B cell (primary cell): ENCODE measurements around the gene MRTFB. TPM values are rescaled to one million over a fixed set of nuclear protein-coding genes. Genes with fewer than 3 reads are reported as not detected.

Source experiments
- ATAC-seq: fragments of 200-7000 bp; cut with Tn5 transposase; one replicate; pipeline ENCODE4 v1.10.0; 2021; ENCODE audit warnings: low read depth, mild to moderate bottlenecking, moderate number of reproducible peaks, moderate library complexity
- CTCF ChIA-PET: fragments of 350-600 bp; sonication (Branson Sonifier 250); formaldehyde crosslinking; loops from one replicate; lab custom pipeline; 2021; ENCODE audit warnings: antibody characterized with exemption, inconsistent platforms; lab: Charles Lee
- POLR2A ChIA-PET: fragments of 350-600 bp; sonication (Branson Sonifier 250); formaldehyde crosslinking; loops from one replicate; lab custom pipeline; 2021; ENCODE audit warnings: antibody characterized with exemption; lab: Charles Lee
- DNase-seq: peaks from one replicate; pipeline ENCODE4 v3.0.0; 2013
- H2AFZ ChIP-seq: 2 replicates; pipeline ENCODE4 v1.6.1; 2012; ENCODE audit warnings: mild to moderate bottlenecking, low read depth, low read length; ENCODE audit not compliant: insufficient read depth, poor library complexity, severe bottlenecking
- H3K27ac ChIP-seq, 2 donors: 1 replicate in 1 of 2; 2 replicates in 1 of 2; pipeline ENCODE4 v1.5.1; 2012 to 2013; ENCODE audit warnings: low read length in 2 of 2, mild to moderate bottlenecking in 2 of 2, moderate library complexity in 1 of 2
- H3K27me3 ChIP-seq, 4 experiments: fragments of 200-600 bp in 1 of 4; sonication (generic) in 1 of 4; replicated peaks in 1 of 4; 1 replicate in 2 of 4; 2 replicates in 2 of 4; pipeline versions ENCODE4 v1.6.1 to v1.7.0; 2013 to 2016; ENCODE audit warnings: low read length in 3 of 4, mild to moderate bottlenecking in 2 of 4, mixed read lengths in 1 of 4, moderate library complexity in 1 of 4; ENCODE audit not compliant: insufficient read depth in 4 of 4, control insufficient read depth in 3 of 4; ENCODE audit errors: control extremely low read depth in 1 of 4
- H3K36me3 ChIP-seq, 2 experiments: replicated peaks in 1 of 2; 1 replicate in 1 of 2; 2 replicates in 1 of 2; pipeline versions ENCODE4 v1.6.1 to v1.7.1; 2013; ENCODE audit warnings: low read length in 1 of 2; ENCODE audit not compliant: insufficient read depth in 2 of 2, control insufficient read depth in 1 of 2; ENCODE audit errors: control extremely low read depth in 1 of 2, extremely low read depth in 1 of 2
- H3K4me1 ChIP-seq, 2 donors: fragments of 200-600 bp in 1 of 2; sonication (generic) in 1 of 2; 1 replicate in 1 of 2; 2 replicates in 1 of 2; pipeline versions ENCODE4 v1.5.1 to v1.6.1; 2013 to 2017; ENCODE audit warnings: low read length in 2 of 2; ENCODE audit not compliant: control insufficient read depth in 2 of 2, insufficient read depth in 2 of 2
- H3K4me2 ChIP-seq: replicated peaks from 2 replicates; pipeline ENCODE3; 2012; ENCODE audit warnings: mild to moderate bottlenecking, low read depth, low read length; ENCODE audit not compliant: poor library complexity, severe bottlenecking
- H3K4me3 ChIP-seq, 5 experiments: fragments of 200-600 bp in 1 of 5; sonication (generic) in 1 of 5; 1 replicate in 3 of 5; 2 replicates in 2 of 5; pipeline versions ENCODE4 v1.5.1 to v1.7.0; 2011 to 2016; ENCODE audit warnings: low read length in 4 of 5, mild to moderate bottlenecking in 4 of 5, low read depth in 2 of 5, control low read depth in 1 of 5, moderate library complexity in 1 of 5; ENCODE audit not compliant: insufficient read depth in 1 of 5; ENCODE audit errors: control extremely low read depth in 1 of 5, extremely low read depth in 1 of 5
- H3K79me2 ChIP-seq: fragments of 200-600 bp; sonication (generic); one replicate; pipeline ENCODE4 v1.6.0; 2016; ENCODE audit warnings: low read length; ENCODE audit not compliant: control insufficient read depth, insufficient read depth
- H3K9ac ChIP-seq: fragments of 200-600 bp; sonication (generic); 2 replicates; pipeline ENCODE4 v1.6.1; 2017; ENCODE audit warnings: mild to moderate bottlenecking, low read length, moderate library complexity
- H3K9me3 ChIP-seq, 3 donors: one replicate each; pipeline versions ENCODE4 v1.6.1 to v1.7.1; 2013; ENCODE audit warnings: low read length in 2 of 3; ENCODE audit not compliant: control insufficient read depth in 2 of 3, insufficient read depth in 1 of 3; ENCODE audit errors: control extremely low read depth in 1 of 3
- H4K20me1 ChIP-seq: 2 replicates; pipeline ENCODE4 v1.6.0; 2012; ENCODE audit warnings: mild to moderate bottlenecking, low read length; ENCODE audit not compliant: insufficient read depth, control insufficient read depth, poor library complexity, severe bottlenecking
- H3K27ac Mint-ChIP-seq: one replicate; pipeline ENCODE4 v1.8.0; 2021; ENCODE audit warnings: mixed read lengths
- H3K27me3 Mint-ChIP-seq: one replicate; pipeline ENCODE4 v1.8.0; 2021; ENCODE audit warnings: mixed read lengths
- H3K4me1 Mint-ChIP-seq: one replicate; pipeline ENCODE4 v1.8.0; 2021; ENCODE audit warnings: mixed read lengths
- H3K4me3 Mint-ChIP-seq: one replicate; pipeline ENCODE4 v1.8.0; 2021; ENCODE audit warnings: mixed read lengths
- H3K9me3 Mint-ChIP-seq: one replicate; pipeline ENCODE4 v1.8.0; 2022; ENCODE audit warnings: mixed read lengths; ENCODE audit not compliant: insufficient read depth
- CTCF ChIP-seq: fragments of 200-600 bp; IDR thresholded peaks from one replicate; pipeline ENCODE4 v1.8.0; 2022; ENCODE audit warnings: antibody characterized with exemption, mild to moderate bottlenecking
- EZH2 ChIP-seq: IDR thresholded peaks from 2 replicates; pipeline ENCODE4 v1.6.1; 2012; ENCODE audit warnings: borderline replicate concordance, low read depth, mild to moderate bottlenecking, moderate library complexity, low read length; ENCODE audit not compliant: insufficient read depth, poor library complexity, severe bottlenecking
- WGBS: methylation state at CpG from one replicate; pipeline ENCODE4 v1.1.5; 2013; ENCODE audit warnings: missing lambda C conversion rate; ENCODE audit not compliant: insufficient coverage; 5-methylcytosine and 5-hydroxymethylcytosine counted together
- intact Hi-C: fragments of 100-400 bp; cut with micrococcal nuclease; formaldehyde crosslinking; loops from one replicate; pipeline ENCODE4 v1.10.0; 2022
- polyA plus RNA-seq: library from polyadenylated mRNA; depleted of rRNA; stranded (reverse); fragments of >200 nt; gene quantifications from 2 replicates; pipeline ENCODE4 v1.2.3, GENCODE V29; 2012
- total RNA-seq, 2 donors: library from RNA; stranded (reverse); fragments of 120-200 nt in 1 of 2; gene quantifications; 1 replicate in 1 of 2; 2 replicates in 1 of 2; pipeline versions ENCODE4 v1.2.3 to v1.2.4, GENCODE V29; 2013 to 2022

MRTFB gene
- total and polyA plus RNA-seq, 2 donors (not counting 1 experiment from before 2014, with no cell fraction given) = 6.6 to 39.5 TPM

GRCh38 chr16:14198572-14198971 lies 127.5 kb downstream of the MRTFB start:
- Mint-ChIP-seq H3K27me3 (no peaks in the 10 kb centered on the region), H3K9me3 (no peaks in the 10 kb centered on the region), H3K4me1 (peaks cover 17% of the 10 kb centered on the region), H3K4me3 (no peak overlapping the region), H3K27ac (no peak overlapping the region)
- DNase-seq (no peak), ATAC-seq (no peak)
- intact Hi-C loops = no loop called here
- no peaks in the 10 kb centered on the region for H4K20me1 ChIP-seq
- no peaks in the 10 kb centered on the region for H3K9me3 ChIP-seq
- CTCF ChIA-PET = no interaction called here
- no peak overlapping the region for H3K27ac ChIP-seq
- no peaks in the 10 kb centered on the region for H3K36me3 ChIP-seq
- H3K9ac ChIP-seq = no peak overlapping the region
- no CpG with 5 or more reads among the region's 1 CpG for whole genome bisulfite sequencing
- no peak for TF ChIP-seq EZH2
- no peak for TF ChIP-seq CTCF
- POLR2A ChIA-PET = no interaction called here
- H3K27me3 ChIP-seq = no peaks in the 10 kb centered on the region
- no peak overlapping the region for H3K4me2 ChIP-seq
- H3K4me1 ChIP-seq = peaks cover under 1 to 12% of the 10 kb centered on the region in 2 donors
- no peak overlapping the region for H2AFZ ChIP-seq
- H3K79me2 ChIP-seq = no peaks in the 10 kb centered on the region
- no peak overlapping the region for H3K4me3 ChIP-seq

GRCh38 chr16:14199199-14199598 lies 128.1 kb downstream of the MRTFB start:
- Histone ChIP-seq H3K27ac (no peak overlapping the region), H3K4me3 (no peak overlapping the region), H3K9me3 (no peaks in the 10 kb centered on the region), H3K27me3 (no peaks in the 10 kb centered on the region), H4K20me1 (no peaks in the 10 kb centered on the region), H3K9ac (no peak overlapping the region), H3K4me2 (no peak overlapping the region), H3K36me3 (no peaks in the 10 kb centered on the region), H2AFZ (no peak overlapping the region), H3K79me2 (no peaks in the 10 kb centered on the region), H3K4me1 (peaks cover 0 to 9% of the 10 kb centered on the region in 2 donors)
- POLR2A ChIA-PET = no interaction called here
- Mint-ChIP-seq H3K27ac (no peak overlapping the region), H3K9me3 (no peaks in the 10 kb centered on the region), H3K4me1 (peaks cover 14% of the 10 kb centered on the region), H3K27me3 (no peaks in the 10 kb centered on the region), H3K4me3 (no peak overlapping the region)
- intact Hi-C loops = no loop called here
- CTCF ChIA-PET = no interaction called here
- no peak for TF ChIP-seq CTCF
- DNase-seq (no peak), ATAC-seq (no peak)
- WGBS = 98% methylated on average over 4 of the region's 4 CpGs
